ENCODE measurements around the gene SPINT3.

SPINT3 gene

GRCh38 chr20:45465491-45466266, 49.7 kb downstream of the SPINT3 start:
- no peak for DNase-seq (ENCODE audit: low read depth, low spot score)

GRCh38 chr20:45463709-45464108, 51.7 kb downstream of the SPINT3 start:
- no peak for DNase-seq (ENCODE audit: low read depth, low spot score)
- no peak overlapping the region for H3K27ac ChIP-seq

More at GRCh38 chr20:45465491-45466266, 49.7 kb downstream of the SPINT3 start:
- no peak overlapping the region for H3K27ac ChIP-seq

GRCh38 chr20:45462711-45463509, 52.5 kb downstream of the SPINT3 start:
- DNase-seq (ENCODE audit: low read depth, low spot score) = no peak
- H3K27ac ChIP-seq = no peak overlapping the region
